Measurements from ENCODE around the gene FHOD3. TPM values are rescaled to one million over a fixed set of nuclear protein-coding genes. Genes with fewer than 3 reads are reported as not detected.

Gene FHOD3
- total RNA-seq, 1 donor from 2014 or later, result under 0.01 TPM

- DNase-seq (ENCODE audit: low read depth in 2 of 2), result no peak
These were observed 217.3 kb downstream of the FHOD3 start for GRCh38 chr18:36514778-36515177.

DNA sequence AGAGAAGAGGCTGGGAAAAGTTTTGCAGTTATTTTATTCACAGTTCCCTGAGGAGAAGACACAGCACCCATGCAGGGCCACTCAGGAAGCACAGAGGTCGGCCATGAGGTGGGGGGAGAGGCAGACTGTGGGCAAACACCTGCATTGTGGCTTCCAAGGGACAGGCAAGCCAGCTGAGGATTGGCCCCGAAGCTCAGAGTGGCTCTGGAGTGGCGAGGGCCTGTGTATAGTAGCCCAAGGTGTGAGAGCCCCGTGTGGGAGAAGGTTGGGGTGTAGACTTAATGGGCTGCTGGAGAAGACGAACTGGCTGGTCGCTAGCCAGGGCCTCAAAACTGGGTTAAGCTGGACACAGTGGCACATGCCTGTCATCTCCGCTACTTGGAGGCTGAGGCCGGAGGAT is 218.7 kb downstream of the FHOD3 start:
- no peak for DNase-seq (ENCODE audit: low read depth in 2 of 2)

GRCh38 chr18:36516726-36517125 is 219.2 kb downstream of the FHOD3 start:
- no peak for DNase-seq (ENCODE audit: low read depth in 2 of 2)

GRCh38 chr18:36518839-36519238 is 221.3 kb downstream of the FHOD3 start:
- no peak for DNase-seq (ENCODE audit: low read depth in 2 of 2)

DNA sequence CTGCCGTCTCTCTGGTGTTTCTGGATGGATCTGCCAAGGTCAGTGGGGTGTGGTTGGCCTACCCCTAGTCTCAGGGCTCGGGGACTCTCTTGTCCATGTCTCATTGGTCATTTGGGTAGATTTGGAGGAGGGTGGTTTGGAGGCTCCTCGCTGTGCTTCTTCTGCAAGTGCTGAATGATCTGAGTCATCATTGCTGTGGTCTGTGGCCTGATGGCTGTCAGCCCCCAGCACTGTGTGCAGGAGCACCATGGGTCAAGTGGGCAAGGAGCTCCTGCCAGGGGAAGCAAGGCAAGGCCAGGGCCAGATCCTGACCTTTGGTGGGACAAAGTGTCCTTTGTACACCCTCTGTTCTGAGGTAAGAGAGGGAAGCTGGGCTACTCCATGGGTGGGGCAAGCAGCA is 221.8 kb downstream of the FHOD3 start:
- no peak for DNase-seq (ENCODE audit: low read depth in 2 of 2)

- DNase-seq (ENCODE audit: low read depth in 2 of 2), result no peak
These were observed 225.0 kb downstream of the FHOD3 start for GRCh38 chr18:36522509-36522908.

- DNase-seq (ENCODE audit: low read depth in 2 of 2), result no peak
These were observed 228.4 kb downstream of the FHOD3 start for GRCh38 chr18:36525913-36526312.

DNA sequence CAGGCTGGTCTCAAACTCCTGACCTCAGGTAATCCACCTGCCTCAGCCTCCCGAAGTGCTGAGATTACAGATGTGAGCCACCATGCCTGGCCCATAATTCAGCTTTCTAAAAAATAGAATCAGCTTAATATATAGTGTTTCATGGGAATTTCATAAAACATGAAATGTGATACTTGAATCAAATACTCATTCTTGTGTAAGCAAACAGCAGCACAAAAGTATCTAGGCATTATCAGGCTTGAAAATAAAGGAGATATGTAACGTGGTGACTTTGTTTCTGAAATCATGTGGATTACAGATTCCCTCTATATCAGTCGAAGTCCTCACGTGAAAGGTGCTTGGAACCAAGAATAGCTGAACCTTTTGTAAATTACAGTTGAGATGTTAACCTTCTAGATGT is 229.1 kb downstream of the FHOD3 start:
- DNase-seq (ENCODE audit: low read depth in 2 of 2), result no peak

DNA sequence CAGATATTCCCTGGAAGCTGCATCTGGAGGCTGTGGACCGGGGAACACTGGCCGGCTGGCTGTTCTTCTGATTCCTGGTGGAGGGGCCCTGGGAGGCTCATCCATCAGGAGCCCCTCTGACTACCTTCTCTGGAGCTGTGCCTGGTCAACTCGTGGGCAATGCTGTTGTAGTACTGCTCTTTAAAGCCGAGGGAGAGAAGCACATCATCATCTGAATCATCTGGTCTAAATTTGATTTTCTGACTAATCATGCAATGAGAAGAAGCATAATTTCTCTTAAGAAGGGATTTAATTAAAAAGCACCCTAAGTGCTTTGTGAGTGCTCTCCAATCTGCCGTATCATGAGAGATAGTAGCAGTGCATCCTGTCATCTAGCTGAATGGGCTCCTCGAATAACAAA is 229.5 kb downstream of the FHOD3 start:
- no peak for DNase-seq (ENCODE audit: low read depth in 2 of 2)

GRCh38 chr18:36527740-36528455 is 230.4 kb downstream of the FHOD3 start:
- DNase-seq (ENCODE audit: low read depth in 2 of 2), result no peak

DNA sequence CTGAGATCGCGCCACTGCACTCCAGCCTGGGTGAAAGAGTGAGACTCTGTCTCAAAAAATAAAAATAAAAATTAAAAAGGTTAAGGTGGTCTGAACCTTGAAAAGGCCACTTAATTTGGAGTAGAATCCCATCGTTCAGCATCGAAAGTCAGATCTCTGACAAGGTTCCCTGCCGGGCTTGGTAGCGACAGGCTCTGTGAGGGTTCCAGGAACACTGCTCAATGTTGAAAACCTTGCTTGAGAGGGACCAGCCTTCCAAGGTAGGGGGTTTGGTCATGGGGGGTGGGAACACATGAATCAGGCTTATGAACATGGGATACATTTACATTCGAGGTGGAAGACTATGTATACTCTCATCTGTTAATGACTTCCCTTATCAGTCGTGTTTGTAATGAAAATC is 232.2 kb downstream of the FHOD3 start:
- DNase-seq (ENCODE audit: low read depth in 2 of 2), result no peak

- no peak for DNase-seq (ENCODE audit: low read depth in 2 of 2)
These were observed 233.3 kb downstream of the FHOD3 start for GRCh38 chr18:36530676-36531405.

GRCh38 chr18:36531636-36532035 is 234.1 kb downstream of the FHOD3 start:
- no peak for DNase-seq (ENCODE audit: low read depth in 2 of 2)

DNA sequence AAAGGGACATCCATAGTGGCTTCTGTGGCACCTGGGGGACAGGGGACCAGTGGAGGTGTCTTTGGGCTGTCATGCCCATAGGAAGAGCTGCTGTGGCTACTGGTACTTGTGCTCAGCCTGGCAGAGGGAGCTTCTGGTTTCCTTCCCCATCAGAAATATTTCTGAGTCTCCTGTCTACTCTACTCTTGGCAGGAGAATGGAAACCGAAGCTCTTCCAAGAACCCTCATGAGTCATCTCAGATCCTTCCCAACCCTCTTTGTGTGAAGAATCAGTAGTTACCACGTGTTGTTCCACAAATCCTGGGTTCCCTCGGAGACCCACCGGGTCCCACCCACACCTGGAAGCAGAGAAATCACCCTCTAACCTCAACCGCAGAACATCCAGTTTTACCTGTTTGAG is 234.9 kb downstream of the FHOD3 start:
- no peak for DNase-seq (ENCODE audit: low read depth in 2 of 2)

DNA sequence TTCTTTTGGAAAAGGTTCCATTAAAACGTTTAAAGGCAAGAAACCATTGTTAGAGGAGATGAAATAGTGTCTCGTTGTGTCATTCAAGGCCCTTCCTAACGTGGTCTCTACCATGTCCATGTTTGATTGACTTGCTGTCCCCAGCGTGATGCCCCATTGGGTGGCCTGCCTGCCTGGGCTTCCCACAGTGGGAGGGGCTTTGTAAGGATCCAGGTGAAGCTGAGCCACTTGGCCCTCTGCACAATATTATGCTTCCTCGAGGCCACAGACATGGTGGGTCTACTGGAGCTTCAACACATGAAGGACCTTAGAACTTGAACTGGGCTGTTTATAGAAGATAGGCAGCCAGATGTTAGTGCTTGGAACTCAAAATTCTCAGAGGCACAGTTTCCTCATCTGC is 235.3 kb downstream of the FHOD3 start:
- DNase-seq (ENCODE audit: low read depth in 2 of 2), result no peak

DNA sequence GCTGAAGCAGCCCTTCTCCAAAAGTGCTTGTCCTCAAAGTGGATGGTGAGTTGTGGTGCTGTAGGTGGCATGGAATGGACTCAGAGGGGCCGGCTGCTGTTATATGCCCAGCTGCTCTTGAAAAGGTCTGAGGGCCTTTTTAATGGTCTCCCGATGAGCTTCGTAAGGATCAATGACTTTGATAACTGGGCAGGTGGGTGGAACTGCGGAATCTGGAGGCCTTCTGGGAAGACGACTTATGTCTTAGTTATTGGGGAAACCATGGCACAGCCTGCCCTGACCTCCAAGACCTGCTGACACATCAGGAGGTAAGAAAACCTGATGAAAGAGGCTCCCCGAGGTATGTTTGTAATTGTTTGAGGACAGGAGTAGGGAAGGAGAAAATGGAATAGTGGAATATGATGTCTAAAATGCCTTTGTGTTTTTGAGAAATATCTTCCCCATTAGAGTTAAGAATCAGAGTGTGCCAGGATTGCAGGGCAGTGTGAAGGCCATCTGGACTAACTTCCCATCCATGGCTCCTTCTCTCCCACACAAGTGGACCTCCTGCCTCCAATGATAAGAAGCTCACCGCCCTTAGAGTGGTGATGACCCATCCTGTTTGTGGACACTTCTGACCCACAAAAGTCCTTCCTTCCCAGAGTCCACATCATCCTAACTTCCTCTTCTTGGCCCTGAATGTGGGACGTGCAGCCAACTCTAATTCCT is 236.1 kb downstream of the FHOD3 start:
- no peak for DNase-seq (ENCODE audit: low read depth in 2 of 2)

DNA sequence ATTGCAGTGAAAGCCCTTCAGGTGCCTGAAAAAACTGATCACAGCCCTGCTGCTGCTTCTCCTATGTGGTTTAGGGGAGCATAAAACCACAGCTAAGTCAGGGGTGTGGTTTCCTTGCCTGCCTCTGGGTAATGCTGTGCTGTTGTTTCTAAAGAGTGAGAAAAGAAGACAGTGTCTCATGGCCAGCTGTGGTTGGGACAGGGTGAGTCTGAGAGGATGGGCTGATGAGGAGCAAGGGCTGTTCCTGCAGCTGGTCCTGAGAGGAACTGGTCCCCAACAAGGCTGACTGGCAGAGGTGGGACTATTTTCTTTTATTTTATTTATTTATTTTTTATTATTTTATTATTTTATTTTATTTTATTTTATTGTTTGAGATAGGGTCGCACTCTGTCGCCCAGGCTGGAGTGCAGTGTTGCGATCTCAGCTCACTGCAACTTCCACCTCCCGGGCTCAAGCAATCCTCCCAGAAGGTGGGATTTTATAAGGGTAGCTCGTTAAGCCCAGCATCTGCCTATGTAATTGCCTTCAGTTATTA is 236.7 kb downstream of the FHOD3 start:
- DNase-seq (ENCODE audit: low read depth in 2 of 2), result no peak

- DNase-seq (ENCODE audit: low read depth in 2 of 2), result no peak
These were observed 237.9 kb downstream of the FHOD3 start for GRCh38 chr18:36535202-36535935.

DNA sequence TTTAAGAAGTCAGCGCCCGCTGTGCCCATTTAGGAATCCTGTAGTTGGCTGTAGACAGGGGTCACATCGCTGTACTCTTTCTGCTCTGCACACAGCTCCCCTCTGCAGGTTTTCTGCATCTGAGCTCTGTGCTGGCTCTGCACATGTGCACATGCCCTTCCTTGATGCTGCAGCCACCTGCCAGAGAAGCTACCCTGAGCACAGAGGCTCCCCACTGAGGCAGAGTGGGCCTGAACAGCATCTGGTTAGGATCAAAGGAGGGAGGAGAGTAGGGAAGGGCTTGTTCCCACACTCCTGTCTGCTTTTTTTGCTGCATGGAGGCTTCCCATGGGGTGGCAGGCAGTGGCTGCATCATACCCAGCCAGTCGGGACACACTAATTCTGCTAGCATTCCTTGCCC is 238.9 kb downstream of the FHOD3 start:
- DNase-seq (ENCODE audit: low read depth in 2 of 2), result no peak

GRCh38 chr18:36537289-36537688 is 239.8 kb downstream of the FHOD3 start:
- DNase-seq (ENCODE audit: low read depth in 2 of 2), result no peak

DNA sequence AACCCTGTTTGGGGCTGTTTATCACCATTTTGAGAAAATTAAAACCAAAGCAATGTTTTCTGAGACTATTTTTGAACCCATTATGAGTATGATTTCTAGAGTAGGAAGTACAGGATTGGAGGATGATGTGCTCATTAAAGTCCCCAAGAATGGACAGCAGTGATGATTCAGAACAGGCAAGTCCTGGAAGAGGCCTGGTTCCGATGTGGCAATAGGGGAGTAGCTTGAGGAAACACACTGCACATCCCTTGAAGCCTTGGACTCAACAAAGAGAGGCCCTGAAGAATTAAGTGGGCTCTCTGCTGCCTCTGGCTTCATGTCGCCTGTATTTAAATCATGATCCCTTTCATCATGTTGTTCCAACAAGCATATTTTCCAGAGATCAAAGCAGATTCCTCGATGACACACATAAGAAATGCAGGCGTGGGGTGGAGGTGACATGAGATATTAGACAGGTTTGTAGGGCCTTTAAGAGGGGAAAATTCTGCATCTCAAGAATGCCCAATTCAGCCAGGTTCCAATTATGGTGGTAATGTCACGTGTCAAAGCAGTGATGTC is 242.2 kb downstream of the FHOD3 start:
- DNase-seq (ENCODE audit: low read depth in 2 of 2), result no peak

Measured in dermis microvascular lymphatic vessel endothelial cell (primary cell).